HepG2 (cell line): Measurements from ENCODE around the gene DHRS13. TPM values are rescaled to one million over a fixed set of nuclear protein-coding genes. Genes with fewer than 3 reads are reported as not detected.

Experiments used
- ARID2 ChIP-seq: sonication (generic); formaldehyde crosslinking; IDR thresholded peaks from 2 replicates; pipeline ENCODE4 v1.8.1; 2022; ENCODE audit warnings: mild to moderate bottlenecking, missing genetic modification reagents, borderline replicate concordance
- BORCS8-MEF2B ChIP-seq: sonication (generic); formaldehyde crosslinking; IDR thresholded peaks from 2 replicates; pipeline ENCODE4 v1.8.0; 2022; ENCODE audit warnings: mild to moderate bottlenecking, missing genetic modification reagents
- EHMT2 ChIP-seq: fragments of 200-600 bp; sonication (generic); IDR thresholded peaks from 2 replicates; pipeline ENCODE4 v1.7.0; 2017; ENCODE audit warnings: antibody characterized with exemption, low read depth, low read length, borderline replicate concordance
- ETS1 ChIP-seq: sonication (generic); formaldehyde crosslinking; IDR thresholded peaks from 2 replicates; pipeline ENCODE4 v1.4.0; 2020; ENCODE audit warnings: missing genetic modification reagents
- GMEB2 ChIP-seq: IDR thresholded peaks from 2 replicates; pipeline ENCODE4 v1.6.1; 2016; ENCODE audit warnings: missing biosample characterization, missing genetic modification reagents, low read depth
- HOMEZ ChIP-seq: IDR thresholded peaks from 2 replicates; pipeline ENCODE4 v1.6.1; 2016; ENCODE audit warnings: low read depth
- KDM5B ChIP-seq: sonication (generic); formaldehyde crosslinking; IDR thresholded peaks from 2 replicates; pipeline ENCODE4 v1.4.0; 2020; ENCODE audit warnings: missing genetic modification reagents, mild to moderate bottlenecking, borderline replicate concordance
- NFE2L2 ChIP-seq: fragments of 150-350 bp; IDR thresholded peaks from 2 replicates; pipeline ENCODE4 v1.6.1; 2014; ENCODE audit warnings: low read length
- RERE ChIP-seq: IDR thresholded peaks from 2 replicates; pipeline ENCODE4 v1.6.1; 2016; ENCODE audit warnings: low read depth, missing genetic modification reagents, missing compliant biosample characterization
- REXO4 ChIP-seq: sonication (generic); formaldehyde crosslinking; IDR thresholded peaks from 2 replicates; pipeline ENCODE4 v1.8.0; 2022; ENCODE audit warnings: missing genetic modification reagents, mild to moderate bottlenecking, borderline replicate concordance
- SAP130 ChIP-seq: IDR thresholded peaks from 2 replicates; pipeline ENCODE4 v1.6.1; 2016; ENCODE audit warnings: low read depth
- SOX5 ChIP-seq: IDR thresholded peaks from 2 replicates; pipeline ENCODE4 v1.6.1; 2016; ENCODE audit warnings: borderline replicate concordance
- THAP9 ChIP-seq: sonication (generic); formaldehyde crosslinking; IDR thresholded peaks from 2 replicates; pipeline ENCODE4; 2020; ENCODE audit warnings: missing genetic modification reagents, mild to moderate bottlenecking, borderline replicate concordance
- ZFP41 ChIP-seq: sonication (generic); formaldehyde crosslinking; IDR thresholded peaks from 2 replicates; pipeline ENCODE4 v1.4.0; 2020; ENCODE audit warnings: mild to moderate bottlenecking, missing genetic modification reagents, borderline replicate concordance
- ZNF382 ChIP-seq: sonication (generic); formaldehyde crosslinking; IDR thresholded peaks from 2 replicates; pipeline ENCODE4 v1.5.0; 2020; ENCODE audit warnings: missing genetic modification reagents, mild to moderate bottlenecking, borderline replicate concordance
- ZNF772 ChIP-seq: sonication (generic); formaldehyde crosslinking; IDR thresholded peaks from 2 replicates; pipeline ENCODE4 v1.5.0; 2020; ENCODE audit warnings: mild to moderate bottlenecking, missing genetic modification reagents
- polyA plus RNA-seq, 8 experiments: library from polyadenylated mRNA; depleted of rRNA in 3 of 8; stranded (reverse) in 7 of 8; unstranded in 1 of 8; fragments of >200 nt; fragmentation: Illumina TruSeq in 4 of 8; extraction: Trizol in 4 of 8; gene quantifications; 2 replicates each; pipeline versions ENCODE4 v1.2.1 to v1.2.3, GENCODE V29; 2011 to 2016; ENCODE audit warnings: low read depth in 4 of 8, missing spikeins in 1 of 8, mixed read lengths in 1 of 8; ENCODE audit not compliant: insufficient read depth in 1 of 8
- total RNA-seq, 5 experiments: library from RNA; depleted of rRNA; stranded (reverse); fragments of >200 nt; fragmentation: Illumina TruSeq; extraction: Trizol; gene quantifications; 2 replicates each; pipeline ENCODE4 v1.2.3, GENCODE V29; 2016; ENCODE audit warnings: low read depth in 1 of 5

DHRS13 gene
- total and polyA plus RNA-seq, 2 of the 13 experiments (the other 11 are each of a cell fraction or from before 2014, with no cell fraction given), result 11.8 to 12.6 TPM

- TF ChIP-seq HOMEZ (CRISPR knock-in tag), result 0 out of 2 replicates have a peak, but pooled peaks have one; percentile 57
- TF ChIP-seq ETS1 (CRISPR knock-in tag), result no peak
- no peak for TF ChIP-seq THAP9 (CRISPR knock-in tag)
- TF ChIP-seq KDM5B (CRISPR knock-in tag), result no peak
- no peak for TF ChIP-seq GMEB2 (CRISPR knock-in tag)
- peak; percentile 71; the same call in 1 of the 2 replicates for TF ChIP-seq SAP130
- TF ChIP-seq EHMT2, result no peak
- peak; percentile 45; the same call in 1 of the 2 replicates for TF ChIP-seq SOX5 (CRISPR knock-in tag)
- no peak for TF ChIP-seq BORCS8-MEF2B (CRISPR knock-in tag)
- TF ChIP-seq ZNF382 (CRISPR knock-in tag), result no peak
- no peak for TF ChIP-seq ZNF772 (CRISPR knock-in tag)
- TF ChIP-seq ZFP41, result no peak
- TF ChIP-seq ARID2 (CRISPR knock-in tag), result no peak
- no peak for TF ChIP-seq REXO4 (CRISPR knock-in tag)
- TF ChIP-seq NFE2L2, result no peak
- TF ChIP-seq RERE (CRISPR knock-in tag), result peak; percentile 43; the same call in 1 of the 2 replicates
Measured at GRCh38 chr17:28908640-28909167, 5.8 kb upstream of the DHRS13 start (continued).
